Kidney epithelial cell (primary cell): Measurements from ENCODE around the gene RPH3AL. TPM values are rescaled to one million over a fixed set of nuclear protein-coding genes. Genes with fewer than 3 reads are reported as not detected.

Experiments
- DNase-seq: peaks from one replicate; pipeline ENCODE4 v3.0.0-alpha.2; 2010; ENCODE audit warnings: low read depth
- H3K27me3 ChIP-seq: 2 replicates; pipeline ENCODE4 v1.6.0; 2011; ENCODE audit warnings: low read length; ENCODE audit not compliant: control insufficient read depth, insufficient read depth
- H3K36me3 ChIP-seq: 2 replicates; pipeline ENCODE4 v1.5.1; 2011; ENCODE audit warnings: low read length; ENCODE audit not compliant: control insufficient read depth, insufficient read depth
- H3K4me3 ChIP-seq: 2 replicates; pipeline ENCODE4 v1.5.1; 2011; ENCODE audit warnings: low read depth, mild to moderate bottlenecking, control low read depth, low read length
- CTCF ChIP-seq: IDR thresholded peaks from 2 replicates; pipeline ENCODE4 v1.5.1; 2011; ENCODE audit warnings: mild to moderate bottlenecking, moderate library complexity, low read length, control low read depth, inconsistent platforms; ENCODE audit not compliant: insufficient read depth, poor library complexity, severe bottlenecking
- total RNA-seq: library from RNA; depleted of rRNA; stranded (reverse); fragments of >200 nt; gene quantifications from 2 replicates; pipeline ENCODE4 v1.2.3, GENCODE V29; 2015

RPH3AL gene
- total RNA-seq, 1 donor from 2014 or later = 15.1 TPM

- DNase-seq = no peak
- H3K4me3 ChIP-seq = no peak overlapping the region
- TF ChIP-seq CTCF = no peak
- no peaks in the 10 kb centered on the region for H3K27me3 ChIP-seq
- H3K36me3 ChIP-seq = no peaks in the 10 kb centered on the region
These were observed 13.2 kb downstream of the RPH3AL start for GRCh38 chr17:339193-340061.

GRCh38 chr17:338442-339192 lies 14.0 kb downstream of the RPH3AL start:
- H3K4me3 ChIP-seq = no peak overlapping the region
- no peak for DNase-seq
- H3K36me3 ChIP-seq = no peaks in the 10 kb centered on the region
- H3K27me3 ChIP-seq = no peaks in the 10 kb centered on the region
- TF ChIP-seq CTCF = no peak

GRCh38 chr17:337866-338265 lies 14.7 kb downstream of the RPH3AL start:
- H3K27me3 ChIP-seq = no peaks in the 10 kb centered on the region
- H3K4me3 ChIP-seq = no peak overlapping the region
- no peaks in the 10 kb centered on the region for H3K36me3 ChIP-seq
- TF ChIP-seq CTCF = no peak
- no peak for DNase-seq

- Histone ChIP-seq H3K36me3 (no peaks in the 10 kb centered on the region), H3K27me3 (no peaks in the 10 kb centered on the region), H3K4me3 (no peak overlapping the region)
- TF ChIP-seq CTCF = no peak
- no peak for DNase-seq
These were observed 15.2 kb downstream of the RPH3AL start for GRCh38 chr17:337453-337852.

GRCh38 chr17:337022-337420 lies 15.6 kb downstream of the RPH3AL start:
- no peak for DNase-seq
- Histone ChIP-seq H3K27me3 (no peaks in the 10 kb centered on the region), H3K4me3 (no peak overlapping the region), H3K36me3 (no peaks in the 10 kb centered on the region)
- no peak for TF ChIP-seq CTCF
